GM19035 (cell line): ENCODE results near the gene SF3B3.
"Not testable (repeated sequence)": the region's sequence is repeated elsewhere in the genome, so short reads cannot be mapped to it uniquely, and the experiment has no call there.

Experiments
- ATAC-seq: cut with Tn5 transposase; IDR thresholded peaks from one replicate; pipeline ENCODE4 v1.9.1; 2021; ENCODE audit not compliant: unreplicated experiment

Gene SF3B3

DNA sequence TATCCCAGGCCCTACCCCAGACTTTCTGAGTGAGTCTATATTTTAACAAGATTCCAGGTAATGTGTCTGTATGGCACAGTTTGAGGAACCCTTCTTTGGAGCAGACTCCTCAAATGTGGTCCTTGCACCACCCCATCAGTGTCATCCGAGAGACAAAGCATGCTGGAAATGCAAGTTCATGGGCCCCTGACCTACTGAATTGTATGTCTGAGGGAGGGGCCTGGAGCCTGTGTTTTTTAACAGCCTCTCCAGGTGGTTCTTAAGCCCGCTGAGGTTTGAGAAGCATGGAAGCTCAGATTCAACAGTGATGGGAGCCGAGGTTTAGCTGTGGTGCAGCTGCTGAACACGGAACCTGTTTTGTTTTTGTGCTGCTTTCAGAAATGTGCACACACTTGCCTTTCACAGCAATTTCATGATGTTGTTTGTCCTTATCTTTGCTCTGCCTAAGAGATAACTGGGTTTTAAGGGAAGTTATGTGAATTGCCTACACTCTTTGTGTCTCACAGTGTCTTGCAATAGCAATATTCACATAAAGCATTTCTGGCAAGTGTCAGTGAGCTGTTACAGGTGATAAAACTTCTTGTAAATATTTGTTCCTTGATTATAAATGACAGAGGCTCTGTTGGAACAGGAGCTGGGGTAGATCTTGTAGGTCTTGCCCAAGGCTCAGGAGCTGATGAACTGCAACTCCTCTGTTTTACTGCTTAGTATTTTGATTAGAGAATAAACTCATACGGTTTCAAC, 90.8 kb downstream of the SF3B3 start:
- ATAC-seq, result no peak

DNA sequence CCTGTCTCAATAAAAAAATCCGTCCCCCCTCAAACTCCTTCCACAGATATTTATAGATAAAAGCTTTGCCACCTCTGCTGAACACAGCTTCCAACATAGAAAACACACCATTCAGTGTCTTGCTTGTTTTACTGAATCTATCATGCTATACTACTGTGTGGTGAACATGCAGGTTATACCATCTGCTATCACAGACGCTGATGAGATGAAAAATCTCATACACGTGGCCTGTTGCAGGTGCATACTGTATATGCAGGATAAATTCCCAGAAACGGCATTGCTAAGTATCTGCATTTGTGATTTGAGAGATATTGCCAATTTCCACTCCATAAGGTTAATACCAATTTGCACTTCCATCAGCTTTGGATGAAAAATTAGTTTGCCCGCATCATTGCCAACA, 92.3 kb downstream of the SF3B3 start:
- ATAC-seq, result no peak

DNA sequence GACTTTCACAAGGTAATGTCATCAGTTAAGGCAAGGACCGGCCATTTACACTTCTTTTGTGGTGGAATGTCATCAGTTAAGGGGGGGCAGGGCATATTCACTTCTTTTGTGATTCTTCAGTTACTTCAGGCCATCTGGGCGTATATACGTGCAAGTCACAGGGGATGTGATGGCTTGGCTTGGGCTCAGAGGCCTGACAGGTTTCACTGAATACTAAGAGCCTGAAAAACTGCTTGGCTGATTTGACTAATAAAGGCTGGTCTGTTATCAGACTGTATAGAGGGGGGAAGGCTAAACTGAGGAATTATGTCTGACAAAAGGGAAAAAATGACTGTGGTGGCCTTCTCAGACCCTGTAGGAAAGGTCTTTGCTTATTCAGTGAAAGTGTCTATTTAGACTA, 98.2 kb downstream of the SF3B3 start:
- not testable (repeated sequence) for ATAC-seq
